Measurements from ENCODE around the gene ANKRD23. TPM values are rescaled to one million over a fixed set of nuclear protein-coding genes. Genes with fewer than 3 reads are reported as not detected.

ANKRD23 gene
- total RNA-seq, 2 experiments from 2014 or later = 6.5 to 6.7 TPM

GRCh38 chr2:96874198-96874831 is 30.5 kb upstream of the ANKRD23 start:
- H3K79me2 ChIP-seq (ENCODE audit: insufficient read depth, low read depth, low read length) = no peaks in the 10 kb centered on the region
- H3K9me2 ChIP-seq (ENCODE audit: insufficient read depth, low read length) = no peaks in the 10 kb centered on the region
- POLR2A ChIA-PET = no interaction called here
- H3K27ac ChIP-seq (ENCODE audit: low read depth, low read length, poor library complexity, severe bottlenecking) = no peak overlapping the region
- H3K9me3 ChIP-seq (ENCODE audit: low read length) = no peaks in the 10 kb centered on the region
- H4K20me1 ChIP-seq (ENCODE audit: insufficient read depth, low read length) = no peaks in the 10 kb centered on the region
- H2AFZ ChIP-seq (ENCODE audit: low read length) = no peak overlapping the region
- intact Hi-C loops (cut with micrococcal nuclease; ENCODE audit: unreplicated experiment) = no loop called here
- no peak overlapping the region for H3K4me3 ChIP-seq (ENCODE audit: low read depth, low read length, poor library complexity, severe bottlenecking)
- DNase-seq (ENCODE audit: low spot score) = no peak
- CTCF ChIA-PET (ENCODE audit: unreplicated experiment) = no interaction called here
- no TSS peak for BruUV-seq (replicated peaks)
- no peak for TF ChIP-seq CTCF (conservative IDR thresholded peaks at IDR 0.05; ENCODE audit: low read length)
- TF ChIP-seq EZH2phosphoT487 (IDR thresholded peaks at IDR 0.05; ENCODE audit: borderline replicate concordance, low read depth, low read length) = no peak
- H3K36me3 ChIP-seq (ENCODE audit: insufficient read depth, low read length) = no peaks in the 10 kb centered on the region
- peaks cover 3% of the 10 kb centered on the region for H3K4me1 ChIP-seq (ENCODE audit: insufficient read depth, low read length, poor library complexity, severe bottlenecking)
- 0 out of 2 replicates have a peak overlapping the region, but pooled peaks have one; percentile 6 for H3K4me2 ChIP-seq (ENCODE audit: low read length)

- BruUV-seq (replicated peaks) = no TSS peak
- POLR2A ChIA-PET = no interaction called here
- CTCF ChIA-PET (ENCODE audit: unreplicated experiment) = no interaction called here
- Histone ChIP-seq H3K27ac (ENCODE audit: low read depth, low read length, poor library complexity, severe bottlenecking) (no peak overlapping the region), H3K36me3 (ENCODE audit: insufficient read depth, low read length) (no peaks in the 10 kb centered on the region), H3K79me2 (ENCODE audit: insufficient read depth, low read depth, low read length) (no peaks in the 10 kb centered on the region), H3K4me3 (ENCODE audit: low read depth, low read length, poor library complexity, severe bottlenecking) (no peak overlapping the region), H2AFZ (ENCODE audit: low read length) (no peak overlapping the region), H3K9me3 (ENCODE audit: low read length) (no peaks in the 10 kb centered on the region), H3K4me1 (ENCODE audit: insufficient read depth, low read length, poor library complexity, severe bottlenecking) (peaks cover 3% of the 10 kb centered on the region), H3K9me2 (ENCODE audit: insufficient read depth, low read length) (no peaks in the 10 kb centered on the region), H3K4me2 (ENCODE audit: low read length) (no peak overlapping the region), H4K20me1 (ENCODE audit: insufficient read depth, low read length) (no peaks in the 10 kb centered on the region)
- intact Hi-C loops (cut with micrococcal nuclease; ENCODE audit: unreplicated experiment) = no loop called here
- DNase-seq (ENCODE audit: low spot score) = no peak
- TF ChIP-seq CTCF (conservative IDR thresholded peaks at IDR 0.05; ENCODE audit: low read length) (no peak), EZH2phosphoT487 (IDR thresholded peaks at IDR 0.05; ENCODE audit: borderline replicate concordance, low read depth, low read length) (no peak)
Measured at GRCh38 chr2:96873651-96874096, 29.9 kb upstream of the ANKRD23 start.

- POLR2A ChIA-PET = no interaction called here
- no peak overlapping the region for H3K4me3 ChIP-seq (ENCODE audit: low read depth, low read length, poor library complexity, severe bottlenecking)
- H2AFZ ChIP-seq (ENCODE audit: low read length) = no peak overlapping the region
- H3K79me2 ChIP-seq (ENCODE audit: insufficient read depth, low read depth, low read length) = no peaks in the 10 kb centered on the region
- intact Hi-C loops (cut with micrococcal nuclease; ENCODE audit: unreplicated experiment) = no loop called here
- no peaks in the 10 kb centered on the region for H3K36me3 ChIP-seq (ENCODE audit: insufficient read depth, low read length)
- no peak overlapping the region for H3K27ac ChIP-seq (ENCODE audit: low read depth, low read length, poor library complexity, severe bottlenecking)
- TF ChIP-seq EZH2phosphoT487 (IDR thresholded peaks at IDR 0.05; ENCODE audit: borderline replicate concordance, low read depth, low read length) (no peak), CTCF (conservative IDR thresholded peaks at IDR 0.05; ENCODE audit: low read length) (no peak)
- H4K20me1 ChIP-seq (ENCODE audit: insufficient read depth, low read length) = no peaks in the 10 kb centered on the region
- CTCF ChIA-PET (ENCODE audit: unreplicated experiment) = no interaction called here
- H3K4me1 ChIP-seq (ENCODE audit: insufficient read depth, low read length, poor library complexity, severe bottlenecking) = peaks cover 6% of the 10 kb centered on the region
- H3K4me2 ChIP-seq (ENCODE audit: low read length) = no peak overlapping the region
- DNase-seq (ENCODE audit: low spot score) = no peak
- BruUV-seq (replicated peaks) = no TSS peak
- no peaks in the 10 kb centered on the region for H3K9me2 ChIP-seq (ENCODE audit: insufficient read depth, low read length)
- no peaks in the 10 kb centered on the region for H3K9me3 ChIP-seq (ENCODE audit: low read length)
Measured at GRCh38 chr2:96872591-96873349, 28.9 kb upstream of the ANKRD23 start.

Measured in OCI-LY7 (cell line).